GM04503 (cell line): ENCODE results near the gene ST6GALNAC1.

Experiments
- DNase-seq: peaks from one replicate; pipeline ENCODE4 v3.0.0-alpha.2; 2012; ENCODE audit warnings: low read depth

The ST6GALNAC1 gene

DNA sequence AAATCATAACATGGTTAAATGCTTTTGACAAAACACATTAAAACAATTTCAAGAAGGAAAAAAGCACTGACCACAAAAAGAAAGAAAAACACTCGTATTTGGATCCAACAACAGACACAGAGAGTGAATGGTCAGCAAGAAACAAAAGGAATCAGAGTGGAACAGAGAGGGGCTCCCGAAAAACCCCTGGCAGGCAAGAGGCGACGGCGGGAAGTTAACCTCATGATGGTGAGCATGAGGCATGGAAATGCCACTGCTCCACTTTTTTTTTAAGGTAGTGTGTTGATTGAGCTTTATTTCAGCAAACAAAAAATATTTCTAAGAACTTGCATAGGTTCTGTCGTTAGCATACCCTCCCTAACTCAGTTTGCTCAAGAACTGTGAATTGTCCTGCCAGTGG, 32.1 kb upstream of the ST6GALNAC1 start:
- DNase-seq, result no peak

DNA sequence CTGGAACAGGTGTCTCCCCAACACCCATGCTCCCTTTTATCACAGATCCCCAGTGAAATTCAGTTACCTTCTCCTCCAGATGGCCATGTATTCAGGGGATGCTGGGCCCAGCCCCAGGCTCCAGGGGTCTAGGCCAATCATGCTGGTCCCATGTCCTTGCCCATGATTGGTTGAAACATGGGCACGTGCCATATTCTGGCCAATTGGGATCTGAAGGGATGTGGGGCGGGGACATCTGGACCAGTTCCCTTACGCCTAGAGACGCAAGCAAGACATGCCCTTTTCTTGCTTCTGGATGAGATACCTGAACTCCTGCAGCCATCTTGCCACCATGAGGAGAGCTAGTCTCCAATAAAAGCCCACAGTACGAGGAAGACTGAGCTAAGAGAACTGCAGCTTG, 31.0 kb upstream of the ST6GALNAC1 start:
- DNase-seq, result no peak

DNA sequence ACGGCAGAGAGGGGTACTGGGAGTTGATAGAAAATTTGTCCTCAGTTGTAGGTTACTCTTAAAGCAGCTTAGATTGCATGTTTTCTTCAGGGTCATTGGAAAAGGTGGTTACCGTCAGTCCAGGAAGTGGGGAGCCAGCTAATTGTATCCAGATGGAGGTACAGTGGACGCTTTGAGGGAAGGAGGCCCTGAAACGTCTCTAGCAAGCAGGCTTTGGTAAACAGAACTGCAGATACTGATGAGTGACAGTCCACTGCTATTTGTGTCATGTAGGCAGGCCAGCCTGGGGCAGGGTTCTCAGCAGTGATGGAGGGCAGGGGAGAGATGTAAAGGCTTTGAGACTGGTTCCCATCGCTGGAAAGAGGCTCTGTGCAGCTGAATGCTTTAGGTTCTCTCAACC, 30.2 kb upstream of the ST6GALNAC1 start:
- no peak for DNase-seq

DNA sequence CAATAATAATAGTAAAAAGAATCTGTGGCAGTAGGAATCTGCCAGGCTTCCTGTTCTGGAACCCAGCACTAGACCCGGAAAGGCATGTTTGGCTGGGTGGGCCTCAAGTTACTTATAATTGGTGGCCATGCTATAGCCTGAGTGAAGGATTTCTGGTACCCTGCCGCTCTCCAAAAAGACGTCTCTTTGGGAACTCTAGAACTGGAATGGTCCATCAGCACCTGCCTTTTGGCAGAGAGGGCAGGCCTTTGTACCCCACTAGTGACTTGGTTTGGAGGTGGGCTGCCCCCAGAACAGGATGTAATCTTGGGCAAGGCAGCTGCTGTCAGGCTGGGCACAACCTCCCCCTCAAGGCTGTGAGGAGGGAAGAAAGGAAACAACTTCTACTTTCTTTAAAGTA, 29.3 kb upstream of the ST6GALNAC1 start:
- no peak for DNase-seq

DNA sequence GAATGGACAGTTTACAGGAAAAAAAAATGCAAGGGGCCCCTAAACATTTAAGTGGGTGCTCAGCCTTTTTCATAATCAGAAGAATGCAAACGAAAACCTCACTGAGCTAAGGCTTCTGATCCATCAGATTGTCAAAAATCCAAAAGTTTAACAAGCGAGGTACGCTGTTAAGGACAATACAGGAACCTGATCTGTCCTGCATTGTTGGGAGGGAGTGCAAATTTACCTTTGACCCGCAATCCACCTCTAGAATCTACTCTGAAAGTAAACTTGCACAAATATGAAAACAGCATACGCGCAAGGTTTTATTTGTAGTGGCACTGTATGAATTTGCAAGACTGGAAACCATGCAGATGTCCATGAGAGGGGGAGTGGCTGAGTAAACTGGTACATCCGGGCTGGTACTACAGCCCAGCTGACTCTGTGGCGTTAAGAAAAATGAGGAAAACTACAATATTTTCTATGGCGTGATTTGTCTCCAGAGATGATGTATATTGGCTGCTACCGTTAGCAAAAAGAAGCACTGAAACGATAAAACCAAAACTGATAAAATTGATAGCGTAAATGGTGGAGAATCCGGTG, 28.8 kb upstream of the ST6GALNAC1 start:
- DNase-seq, result no peak

DNA sequence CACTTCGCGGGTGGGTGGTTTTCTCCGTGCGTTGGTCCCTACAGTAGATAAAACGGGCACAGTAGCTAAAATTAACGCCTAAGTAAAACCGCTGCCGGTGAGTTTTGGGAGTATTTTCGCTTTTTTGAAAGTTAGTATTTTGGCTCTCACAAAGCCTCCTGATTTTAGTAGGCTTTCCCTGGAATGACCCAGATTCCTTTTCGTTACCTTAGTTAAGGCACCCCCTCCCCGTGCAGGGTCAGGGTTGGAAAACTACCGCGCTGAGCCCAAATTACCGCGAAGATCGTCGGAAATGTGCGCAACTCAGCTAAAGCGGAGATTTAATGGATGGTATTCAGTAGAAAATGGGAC, 28.3 kb upstream of the ST6GALNAC1 start:
- DNase-seq, result no peak

DNA sequence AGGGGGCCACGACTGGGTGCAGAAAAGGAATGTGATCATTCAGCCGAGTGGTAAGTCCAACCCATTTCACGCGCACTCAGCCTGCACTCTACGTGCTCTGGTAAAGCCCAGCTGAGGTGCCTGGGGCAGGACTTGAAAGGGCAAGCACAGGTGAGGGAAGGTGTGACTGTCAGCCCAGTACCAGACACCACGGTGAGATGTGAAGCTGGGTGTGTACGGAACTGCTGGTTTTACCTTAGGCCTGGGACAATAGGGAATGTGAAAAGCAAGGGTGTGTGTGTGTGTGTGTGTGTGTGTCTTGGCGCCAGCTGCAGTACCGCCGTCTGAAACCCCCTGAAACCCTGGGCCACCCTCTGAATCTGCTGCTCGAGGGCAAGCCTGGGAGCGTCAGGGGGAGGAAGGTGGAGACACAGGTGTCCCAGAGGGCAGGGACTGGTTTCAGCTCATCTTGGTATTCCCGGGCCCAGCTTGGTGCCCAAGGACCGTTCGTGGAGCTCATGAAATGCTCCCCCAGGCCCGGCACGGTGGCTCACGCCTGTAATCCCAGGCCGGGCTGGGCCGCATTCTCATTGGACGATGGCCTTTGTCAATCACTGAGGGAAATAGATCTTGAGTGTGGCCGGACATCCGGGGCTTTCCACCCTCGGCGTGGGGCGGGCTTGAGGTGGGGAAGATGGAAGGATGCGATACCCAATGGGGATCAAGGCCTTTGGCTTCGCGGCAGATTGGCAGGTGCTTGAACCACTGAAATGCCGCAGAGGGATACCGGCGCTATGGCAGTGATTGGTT, 27.8 kb upstream of the ST6GALNAC1 start:
- DNase-seq, result peak; percentile 98

DNA sequence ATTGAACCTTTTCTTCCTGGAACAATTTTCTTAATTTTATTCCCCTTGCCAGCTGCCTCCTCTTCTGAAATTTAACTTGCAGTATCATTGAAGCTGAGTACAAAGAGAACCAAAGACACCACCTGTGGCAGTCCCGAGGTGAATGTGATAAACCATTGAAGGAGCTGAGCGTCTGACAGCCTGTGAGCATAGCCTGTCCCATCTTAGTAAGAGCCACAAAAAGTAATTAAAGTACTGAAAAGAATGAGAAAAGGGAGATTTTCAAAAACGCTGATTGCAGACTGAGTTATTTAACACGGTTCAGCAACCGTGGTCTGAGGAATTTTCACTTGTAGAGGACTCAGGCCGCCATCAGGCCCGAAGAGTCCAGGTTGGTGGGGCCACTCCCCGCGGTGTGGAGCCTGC, 27.2 kb upstream of the ST6GALNAC1 start:
- DNase-seq, result no peak

DNA sequence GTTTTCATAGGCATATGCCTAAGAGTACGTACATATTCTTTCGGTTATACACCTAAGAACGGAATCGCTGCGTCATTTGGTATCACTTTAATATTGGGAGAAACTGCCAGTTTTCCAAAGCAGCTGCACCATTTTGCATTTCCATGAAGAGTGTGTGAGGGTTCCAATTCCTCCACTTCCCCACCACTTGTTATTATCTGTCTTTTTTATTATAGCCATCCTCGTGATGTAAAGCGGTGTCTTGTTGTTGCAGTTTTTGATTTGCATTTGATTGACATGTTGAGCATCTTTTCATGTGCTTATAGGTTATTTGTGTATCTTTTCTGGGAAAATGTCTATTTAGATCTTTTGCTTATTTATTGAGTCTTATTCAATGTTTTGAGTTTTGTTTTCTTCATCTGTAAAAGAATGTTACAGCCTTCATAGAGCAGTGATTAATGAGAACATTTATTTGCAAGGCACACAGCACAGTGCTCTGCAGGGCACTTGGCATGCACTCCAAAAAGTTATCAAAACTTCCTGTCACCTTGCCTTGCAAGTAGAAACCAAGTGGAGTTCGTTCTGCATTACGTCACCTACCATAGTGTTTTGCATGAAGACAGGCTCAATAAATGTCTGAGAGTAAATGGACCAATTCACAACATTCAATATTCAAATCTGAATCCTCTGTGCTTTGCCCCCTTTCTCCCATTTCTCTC, 26.6 kb upstream of the ST6GALNAC1 start:
- no peak for DNase-seq

DNA sequence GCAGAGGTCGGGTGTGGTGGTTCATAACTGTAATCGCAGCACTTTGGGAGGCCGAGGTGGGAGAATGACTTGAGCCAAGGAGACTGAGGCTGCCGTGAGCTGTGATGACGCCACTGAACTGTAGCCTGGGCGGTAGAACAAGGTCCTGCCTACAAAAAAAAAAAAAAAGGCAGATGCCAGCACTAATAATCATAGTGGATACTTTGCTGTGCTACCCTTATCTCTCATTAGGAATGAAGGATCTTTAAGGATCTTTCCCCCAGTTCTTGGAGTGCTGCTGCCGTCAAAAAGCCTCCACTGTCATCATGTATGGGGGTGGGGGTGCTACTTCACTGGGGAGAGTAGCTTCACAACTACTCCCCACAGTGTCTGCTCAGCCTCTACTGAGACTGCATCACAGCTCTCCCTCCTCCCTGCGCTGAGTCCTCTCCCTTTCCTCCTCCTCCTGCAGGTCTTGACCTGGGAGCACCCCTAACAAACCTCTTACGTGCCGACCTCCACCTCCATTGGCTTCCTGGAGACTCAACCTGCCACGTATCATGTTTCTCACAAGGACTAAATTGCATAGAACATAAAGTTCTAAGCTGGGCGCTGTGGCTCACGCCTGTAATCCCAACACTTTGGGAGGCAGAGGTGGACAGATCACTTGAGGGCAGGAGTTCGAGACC, 24.4 kb upstream of the ST6GALNAC1 start:
- DNase-seq, result no peak

DNA sequence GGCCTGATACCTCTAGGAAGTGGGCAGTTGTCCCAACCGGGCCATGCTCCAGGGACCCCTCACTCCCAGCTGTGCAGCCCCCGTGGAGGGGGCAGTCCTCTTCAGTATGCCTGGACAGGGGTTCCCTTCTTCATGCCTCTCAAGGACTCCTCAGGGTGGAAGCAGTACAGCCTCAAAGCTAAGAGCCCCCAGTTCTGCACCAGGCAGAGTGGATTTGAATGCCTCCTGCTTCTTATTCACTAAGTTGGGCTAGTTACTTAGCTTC, 23.9 kb upstream of the ST6GALNAC1 start:
- no peak for DNase-seq

DNA sequence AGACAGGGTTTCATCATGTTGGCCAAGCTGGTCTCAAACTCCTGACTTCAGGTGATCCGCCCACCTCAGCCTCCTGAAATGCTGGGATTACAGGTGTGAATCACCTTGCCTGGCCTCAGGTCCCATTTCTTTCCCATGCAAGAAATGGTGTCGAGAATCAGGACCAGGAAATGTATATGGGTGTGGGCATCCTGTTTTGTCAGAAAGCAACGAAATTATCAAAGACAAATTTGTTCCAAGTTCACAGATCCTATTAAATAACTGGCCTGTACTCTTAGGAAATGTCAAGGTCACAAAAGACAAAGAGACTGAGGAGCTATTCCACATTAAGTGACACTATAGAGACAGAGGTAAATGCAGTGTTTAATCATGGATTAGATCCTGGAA, 17.1 kb upstream of the ST6GALNAC1 start:
- DNase-seq, result no peak

DNA sequence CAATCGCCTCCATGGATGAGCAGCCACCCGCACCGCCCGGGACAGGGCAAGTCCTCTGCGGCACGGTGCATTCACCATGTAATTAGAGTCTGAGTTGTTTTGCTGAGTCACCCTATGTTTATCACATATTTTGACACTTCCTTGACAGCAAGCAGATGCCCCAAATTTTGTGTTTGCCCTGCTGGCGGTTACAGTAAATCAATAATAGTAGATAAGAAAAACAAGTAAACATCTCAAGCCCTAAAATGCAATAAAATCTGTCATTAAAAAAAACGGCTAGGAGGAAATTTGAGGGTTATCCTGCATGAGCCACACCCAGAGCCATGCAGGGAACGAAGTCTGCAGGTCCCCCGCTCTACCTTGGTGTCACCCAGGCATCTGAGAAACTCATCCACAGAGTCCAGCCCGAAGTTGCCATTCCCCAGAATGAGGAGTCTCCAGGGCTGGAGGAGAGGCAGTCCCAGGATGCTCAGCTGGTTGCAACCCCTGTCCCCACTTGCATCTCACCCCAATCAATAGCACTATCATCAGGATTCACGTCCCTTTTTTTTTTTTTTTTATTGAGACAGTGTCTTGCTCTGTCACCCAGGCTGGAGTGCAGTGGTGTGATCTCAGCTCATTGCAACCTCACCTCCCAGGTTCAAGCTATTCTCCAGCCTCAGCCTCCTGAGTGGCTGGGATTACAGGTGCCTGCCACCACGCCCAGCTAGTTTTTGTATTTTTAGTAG, 16.5 kb upstream of the ST6GALNAC1 start:
- no peak for DNase-seq

DNA sequence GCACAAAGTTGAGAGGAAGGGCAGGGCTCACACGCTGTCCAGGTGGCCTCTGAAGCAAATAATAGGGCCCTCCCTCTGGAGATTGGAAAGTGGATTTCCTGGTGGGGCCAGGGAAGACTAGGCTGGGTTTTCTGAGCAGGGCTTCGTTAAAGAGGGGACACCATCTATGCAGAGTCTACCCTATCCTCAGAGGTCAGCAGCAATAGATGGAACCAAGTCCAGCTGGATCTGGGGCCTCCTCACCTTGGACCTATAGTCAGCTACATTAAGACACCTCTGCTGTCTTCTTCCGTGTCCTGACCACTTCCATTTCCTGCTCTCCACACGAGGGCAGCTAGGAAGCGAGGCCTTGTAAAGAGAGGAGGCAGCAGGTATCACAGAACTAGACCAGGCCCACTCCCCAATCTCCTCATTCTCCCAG, 14.7 kb upstream of the ST6GALNAC1 start:
- no peak for DNase-seq

DNA sequence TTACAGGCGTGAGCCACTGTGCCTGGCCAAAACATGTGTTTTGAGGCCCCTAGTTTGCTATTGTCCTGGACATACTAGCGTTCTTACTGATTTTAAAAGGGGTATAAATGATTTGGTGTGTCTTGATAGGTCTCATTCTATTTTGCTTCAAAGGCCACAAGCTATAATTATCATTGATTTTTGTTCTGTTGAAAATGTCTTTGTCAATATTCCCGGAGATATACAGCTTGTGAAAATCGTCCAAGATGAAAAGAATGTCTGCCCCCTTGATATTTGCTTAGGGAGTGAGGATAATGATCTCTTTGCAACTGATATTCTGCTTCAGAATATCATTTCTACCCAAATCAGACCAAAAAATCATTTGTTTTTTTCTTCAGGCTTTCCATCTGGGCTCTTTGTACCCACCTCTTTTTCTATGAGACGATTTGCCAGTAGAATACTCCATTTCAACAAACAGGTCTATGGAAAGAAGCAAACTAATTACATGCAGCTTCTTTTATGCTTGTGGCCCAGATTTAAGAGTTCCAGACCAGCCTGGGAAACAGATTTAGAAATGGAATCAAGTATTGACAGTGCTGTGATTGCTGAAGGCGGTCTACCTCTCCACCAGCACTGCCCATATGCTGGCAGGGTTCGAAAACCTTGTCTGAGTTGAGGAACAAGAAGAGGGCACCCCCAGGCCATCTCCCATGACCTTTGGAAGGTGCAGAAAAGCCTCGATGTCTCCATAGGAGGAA, 14.1 kb upstream of the ST6GALNAC1 start:
- DNase-seq, result no peak

DNA sequence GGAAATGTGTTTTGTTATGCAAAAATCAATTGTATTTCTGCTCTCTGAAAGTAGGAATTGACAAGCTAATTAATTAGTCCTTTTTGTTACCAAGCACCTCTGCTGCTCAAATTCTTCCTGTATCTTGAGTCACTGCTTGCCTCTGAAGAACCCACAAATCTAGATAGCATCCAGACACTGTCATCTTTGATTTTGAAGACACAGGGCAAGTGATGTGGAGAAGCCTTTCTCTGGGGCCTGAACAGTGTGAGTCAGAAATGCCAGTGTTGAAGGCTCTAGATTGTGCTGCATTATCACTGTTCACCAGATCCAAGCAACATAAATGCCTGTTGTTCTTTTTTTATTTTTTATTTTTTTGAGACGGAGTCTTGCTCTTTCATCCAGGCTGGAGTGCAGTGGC, 10.9 kb upstream of the ST6GALNAC1 start:
- no peak for DNase-seq

DNA sequence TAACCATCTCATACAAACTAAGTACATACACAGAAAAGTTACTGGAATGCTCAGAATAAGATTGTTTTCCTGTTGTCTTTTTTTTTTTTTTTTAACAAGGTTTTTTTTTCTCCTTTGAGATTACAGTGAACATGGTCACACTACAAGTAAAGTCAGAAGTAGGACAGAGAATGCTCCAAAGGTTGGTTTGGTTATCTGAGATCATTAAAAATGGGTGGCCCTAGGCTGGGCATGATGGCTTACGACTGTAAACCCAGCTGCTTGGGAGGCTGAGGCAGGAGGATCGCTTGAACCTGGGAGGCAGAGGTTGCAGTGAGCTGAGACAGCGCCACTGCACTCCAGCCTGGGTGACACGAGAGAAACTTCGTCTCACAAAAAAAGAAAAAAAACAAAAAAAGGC, 6.9 kb upstream of the ST6GALNAC1 start:
- no peak for DNase-seq

DNA sequence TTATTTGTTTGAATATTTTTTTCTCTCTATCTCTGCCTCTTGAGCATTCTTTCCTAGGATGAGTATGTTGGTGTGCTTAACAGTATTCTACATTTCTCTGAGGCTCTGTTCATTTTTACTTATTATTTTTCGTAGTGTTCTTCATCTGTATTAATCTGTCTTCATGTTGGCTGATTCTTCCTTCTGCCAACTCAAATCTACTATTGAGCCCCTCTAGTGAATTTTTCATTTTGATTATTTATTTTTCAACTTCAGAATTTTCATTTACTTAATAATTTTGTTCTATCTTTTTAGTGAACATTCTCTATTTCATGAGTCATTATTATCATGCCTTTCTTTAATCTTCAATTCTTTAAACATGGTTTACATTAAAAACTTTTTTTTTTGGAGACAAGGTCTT, 3.2 kb upstream of the ST6GALNAC1 start:
- DNase-seq, result no peak

DNA sequence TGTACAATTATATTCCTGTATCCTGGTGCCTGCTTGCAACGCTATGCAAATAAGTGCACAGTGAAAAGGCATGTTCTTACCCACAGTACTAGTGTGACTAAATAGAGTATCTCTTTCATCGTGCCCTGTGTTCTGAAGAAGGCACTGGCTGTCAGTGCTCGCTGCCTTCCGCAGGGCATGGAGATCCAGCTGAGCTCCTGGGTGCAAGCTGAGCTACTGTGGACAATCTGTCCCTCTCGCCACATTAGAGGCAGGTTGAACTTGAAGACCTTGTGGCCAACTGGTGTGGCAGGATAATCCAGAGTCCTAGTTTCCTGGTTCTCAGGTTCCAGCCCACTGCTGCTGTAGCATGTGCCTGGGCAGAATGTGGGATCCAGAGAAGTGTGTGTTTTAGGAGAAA, 1.9 kb upstream of the ST6GALNAC1 start:
- no peak for DNase-seq

DNA sequence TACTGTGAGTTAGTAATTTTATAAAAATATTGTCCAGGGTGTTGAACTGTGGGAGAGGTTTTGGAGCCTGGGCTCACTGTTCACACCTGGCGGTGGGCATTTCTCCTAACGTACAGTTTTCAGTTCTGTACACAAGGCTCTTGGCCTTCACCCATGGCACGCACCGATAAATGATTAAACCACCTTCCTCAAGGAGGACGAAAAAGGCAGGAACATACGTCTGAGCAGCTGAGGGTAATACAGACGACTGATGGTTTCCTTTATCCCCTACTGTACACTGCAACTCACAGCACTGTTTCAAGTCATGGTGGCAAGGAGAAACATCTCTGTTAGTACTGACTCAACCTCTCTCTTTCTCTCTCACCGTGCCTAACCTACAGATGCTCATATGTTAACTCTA, 1.4 kb upstream of the ST6GALNAC1 start:
- DNase-seq, result no peak

DNA sequence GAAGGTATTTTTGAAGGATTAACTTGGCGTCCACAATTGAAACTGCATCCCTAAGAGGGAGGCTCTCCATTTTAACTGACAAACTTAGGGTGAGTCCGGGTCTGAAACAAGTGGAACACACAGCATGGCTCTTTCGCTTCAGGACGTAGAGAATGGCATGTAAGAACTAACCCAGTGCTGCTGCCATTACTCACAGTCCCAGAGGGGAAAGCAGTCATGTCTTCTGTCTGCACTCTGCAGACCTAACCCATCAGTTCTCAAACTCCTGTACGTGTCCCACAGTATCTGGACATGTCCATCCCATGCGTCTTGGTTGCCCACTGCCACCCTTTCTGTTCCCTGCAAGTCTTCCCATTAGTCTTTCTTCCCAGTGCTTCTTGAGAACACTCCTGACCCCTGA, 563 bp downstream of the ST6GALNAC1 start:
- DNase-seq, result no peak

DNA sequence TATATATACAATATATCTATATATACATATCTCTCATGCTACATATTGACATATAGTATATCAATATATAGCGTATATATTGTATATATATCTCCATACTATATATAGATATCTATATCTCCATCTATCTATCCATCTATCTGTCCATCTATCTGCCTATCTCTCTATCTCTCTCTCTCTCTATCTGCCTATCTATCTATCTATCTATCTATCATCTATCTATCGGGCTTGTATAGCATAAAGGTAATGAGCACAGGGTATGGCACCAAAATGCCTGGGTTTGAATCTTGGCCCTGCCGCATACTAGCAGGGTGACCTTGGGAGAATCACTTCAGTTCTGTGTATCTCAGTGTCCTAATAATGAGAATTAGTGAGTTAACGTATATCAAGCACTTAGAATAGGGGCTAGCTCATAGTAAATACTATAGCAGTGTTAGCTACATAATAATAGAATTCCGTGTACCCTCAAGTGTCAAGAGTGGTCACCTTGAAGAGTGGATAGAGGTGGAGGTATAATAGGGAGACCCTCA, 1.5 kb downstream of the ST6GALNAC1 start:
- DNase-seq, result no peak
